HCT116 (cell line): ENCODE results near the gene CDK14. TPM values are rescaled to one million over a fixed set of nuclear protein-coding genes. Genes with fewer than 3 reads are reported as not detected.

Experiments
- ATAC-seq: fragments of 200-7000 bp; cut with Tn5 transposase; 2 replicates; pipeline ENCODE4 v1.9.1; 2020; ENCODE audit warnings: mild to moderate bottlenecking, moderate library complexity
- BruUV-seq: library from RNA; stranded (reverse); fragments of 400-500 nt; replicated peaks from 2 replicates; lab custom pipeline; 2021; lab: Mats Ljungman, UMichigan
- CTCF ChIA-PET: fragments of 300-600 bp; sonication (Branson Sonifier 250); formaldehyde crosslinking; loops from one replicate; lab custom pipeline; 2021; ENCODE audit warnings: antibody characterized with exemption; lab: Charles Lee
- POLR2A ChIA-PET: fragments of 300-600, 350-600 bp; sonication (Branson Sonifier 250); formaldehyde crosslinking; loops from one replicate; lab custom pipeline; 2021; ENCODE audit warnings: antibody characterized with exemption; lab: Charles Lee
- RAD21 ChIA-PET, 2 experiments: fragments of 300-600 bp; sonication (Branson Sonifier 250); formaldehyde crosslinking; loops; one replicate each; lab custom pipeline; 2023; ENCODE audit warnings: low total read pairs in 2 of 2; ENCODE audit not compliant: uncharacterized antibody in 2 of 2, unreplicated experiment in 2 of 2, low non-redundant PET in 1 of 2; lab: Charles Lee
- DNase-seq: peaks from one replicate; pipeline ENCODE4 v3.0.0-alpha.2; 2010; ENCODE audit warnings: low read depth, low spot score
- H2AFZ ChIP-seq: fragments of 200-600 bp; shearing (Covaris generic), sonication (generic); 2 replicates; pipeline ENCODE4 v1.6.1; 2017; ENCODE audit warnings: low read depth, mixed run types, mixed read lengths, antibody characterized with exemption, low read length; ENCODE audit not compliant: poor library complexity, severe bottlenecking
- H3K27ac ChIP-seq: 2 replicates; pipeline ENCODE4 v1.5.1; 2012; ENCODE audit warnings: low read depth, low read length
- H3K27me3 ChIP-seq: fragments of 200-600 bp; sonication (generic); 2 replicates; pipeline ENCODE4 v1.6.1; 2016; ENCODE audit warnings: mixed run types, low read length, mixed read lengths; ENCODE audit not compliant: insufficient read depth
- H3K36me3 ChIP-seq, 2 experiments: fragments of 200-500 bp in 1 of 2; fragments of 200-600 bp in 1 of 2; sonication (Bioruptor generic) in 1 of 2; sonication (generic) in 1 of 2; 2 replicates each; pipeline versions ENCODE4 v1.5.1 to v1.6.1; 2014 to 2016; ENCODE audit warnings: low read length in 2 of 2, inconsistent platforms in 1 of 2, mixed read lengths in 1 of 2, mixed run types in 1 of 2; ENCODE audit not compliant: insufficient read depth in 2 of 2, control insufficient read depth in 1 of 2
- H3K4me1 ChIP-seq, 2 experiments: fragments of 200-600 bp in 1 of 2; sonication (generic) in 1 of 2; 2 replicates each; pipeline versions ENCODE4 v1.5.1 to v1.6.1; 2012 to 2017; ENCODE audit warnings: low read length in 2 of 2, inconsistent platforms in 1 of 2, mild to moderate bottlenecking in 1 of 2, mixed read lengths in 1 of 2, mixed run types in 1 of 2, moderate library complexity in 1 of 2; ENCODE audit not compliant: insufficient read depth in 2 of 2, control insufficient read depth in 1 of 2
- H3K4me2 ChIP-seq: fragments of 200-600 bp; sonication (generic); 2 replicates; pipeline ENCODE4 v1.6.1; 2017; ENCODE audit warnings: mixed run types, low read length, mixed read lengths
- H3K4me3 ChIP-seq, 2 experiments: fragments of 200-600 bp in 1 of 2; sonication (generic) in 1 of 2; replicated peaks in 1 of 2; 2 replicates each; pipeline ENCODE4 v1.5.1; 2011 to 2016; ENCODE audit warnings: low read length in 2 of 2, control low read depth in 1 of 2, low read depth in 1 of 2, mild to moderate bottlenecking in 1 of 2, mixed read lengths in 1 of 2, mixed run types in 1 of 2
- H3K79me2 ChIP-seq: fragments of 200-600 bp; sonication (generic); 2 replicates; pipeline ENCODE4 v1.6.1; 2017; ENCODE audit warnings: mild to moderate bottlenecking, mixed run types, low read length, moderate library complexity, mixed read lengths; ENCODE audit not compliant: insufficient read depth
- H3K9ac ChIP-seq: fragments of 200-600 bp; sonication (generic); 2 replicates; pipeline ENCODE4 v1.6.1; 2016; ENCODE audit warnings: low read length, mixed read lengths
- H3K9me2 ChIP-seq: fragments of 200-600 bp; sonication (generic), shearing (Covaris generic); 2 replicates; pipeline ENCODE4 v1.6.1; 2017; ENCODE audit warnings: mixed run types, mild to moderate bottlenecking, moderate library complexity; ENCODE audit not compliant: insufficient read depth
- H3K9me3 ChIP-seq, 2 experiments: fragments of 200-500 bp in 1 of 2; fragments of 200-600 bp in 1 of 2; sonication (Bioruptor generic) in 1 of 2; sonication (generic) in 1 of 2; 2 replicates each; pipeline ENCODE4 v1.6.1; 2014 to 2017; ENCODE audit warnings: low read length in 2 of 2, mixed read lengths in 2 of 2, inconsistent platforms in 1 of 2, low read depth in 1 of 2, mild to moderate bottlenecking in 1 of 2, mixed run types in 1 of 2, moderate library complexity in 1 of 2; ENCODE audit not compliant: control insufficient read depth in 1 of 2, insufficient read depth in 1 of 2
- H4K20me1 ChIP-seq: fragments of 200-600 bp; sonication (generic), shearing (Covaris generic); 2 replicates; pipeline ENCODE4 v1.6.1; 2017; ENCODE audit warnings: mixed run types, mild to moderate bottlenecking, moderate library complexity; ENCODE audit not compliant: insufficient read depth
- ATF3 ChIP-seq: IDR thresholded peaks from 2 replicates; pipeline ENCODE4 v1.6.1; 2012
- ELF1 ChIP-seq: IDR thresholded peaks from 2 replicates; pipeline ENCODE4 v1.6.1; 2012; ENCODE audit warnings: low read depth, borderline replicate concordance
- FOSL1 ChIP-seq: IDR thresholded peaks from 2 replicates; pipeline ENCODE4 v1.6.1; 2012; ENCODE audit warnings: low read depth
- MAX ChIP-seq: IDR thresholded peaks from 2 replicates; pipeline ENCODE4 v1.6.1; 2012
- POLR2AphosphoS5 ChIP-seq: IDR thresholded peaks from 2 replicates; pipeline ENCODE4 v1.6.1; 2011; ENCODE audit warnings: mild to moderate bottlenecking, low read depth, low read length, moderate library complexity
- RAD21 ChIP-seq: IDR thresholded peaks from 2 replicates; pipeline ENCODE4 v1.6.1; 2012; ENCODE audit warnings: low read depth, mild to moderate bottlenecking
- REST ChIP-seq: IDR thresholded peaks from 2 replicates; pipeline ENCODE4 v1.6.1; 2012; ENCODE audit warnings: low read depth
- SP1 ChIP-seq: IDR thresholded peaks from 2 replicates; pipeline ENCODE4 v1.6.1; 2012; ENCODE audit warnings: low read depth
- SRF ChIP-seq: IDR thresholded peaks from 2 replicates; pipeline ENCODE4 v1.6.1; 2012; ENCODE audit warnings: low read depth
- TCF7L2 ChIP-seq: IDR thresholded peaks from 2 replicates; pipeline ENCODE4 v1.7.0; 2011; ENCODE audit warnings: borderline replicate concordance, inconsistent platforms; ENCODE audit not compliant: insufficient read depth, insufficient read length; ENCODE audit errors: extremely low read depth
- ZBTB33 ChIP-seq: IDR thresholded peaks from 2 replicates; pipeline ENCODE4 v1.6.1; 2011; ENCODE audit warnings: mild to moderate bottlenecking, low read length, moderate library complexity; ENCODE audit not compliant: insufficient replicate concordance; ENCODE audit errors: extremely low read depth
- intact Hi-C: fragments of 100-400 bp; cut with micrococcal nuclease; formaldehyde crosslinking; loops from 2 replicates; pipeline ENCODE4 v1.10.0; 2022
- total RNA-seq: library from RNA; stranded (reverse); gene quantifications from one replicate; pipeline ENCODE4 v1.2.1, GENCODE V29; 2021; ENCODE audit not compliant: unreplicated experiment

Gene CDK14
- total RNA-seq, 1 experiment from 2014 or later, result 10.2 TPM

- TF ChIP-seq ELF1 (no peak), MAX (no peak), SRF (no peak)
Observed at GRCh38 chr7:90660819-90661218, 64.7 kb downstream of the CDK14 start (continued).

GRCh38 chr7:90661290-90662151, 65.4 kb downstream of the CDK14 start:
- H3K4me2 ChIP-seq, result no peak overlapping the region
- H3K4me1 ChIP-seq, result no peaks in the 10 kb centered on the region
- ChIA-PET POLR2A (no interaction called here), CTCF (no interaction called here), RAD21 (no interaction called here)
- no peaks in the 10 kb centered on the region for H3K9me3 ChIP-seq
- H3K27ac ChIP-seq, result no peak overlapping the region
- intact Hi-C loops, result no loop called here
- H4K20me1 ChIP-seq, result no peaks in the 10 kb centered on the region
- no peaks in the 10 kb centered on the region for H3K36me3 ChIP-seq
- BruUV-seq, result no TSS peak
- no peak for DNase-seq
- no peaks in the 10 kb centered on the region for H3K9me2 ChIP-seq
- no peak overlapping the region for H3K4me3 ChIP-seq
- no peak for TF ChIP-seq FOSL1
- no peak overlapping the region for H3K9ac ChIP-seq
- no peak overlapping the region for H2AFZ ChIP-seq
- ATAC-seq, result no peak
- H3K79me2 ChIP-seq, result no peaks in the 10 kb centered on the region
- H3K27me3 ChIP-seq, result no peaks in the 10 kb centered on the region

- no peaks in the 10 kb centered on the region for H3K36me3 ChIP-seq
- no peaks in the 10 kb centered on the region for H3K27me3 ChIP-seq
- CTCF ChIA-PET, result no interaction called here
- ATAC-seq, result no peak
- no peaks in the 10 kb centered on the region for H3K9me3 ChIP-seq
- no peaks in the 10 kb centered on the region for H3K9me2 ChIP-seq
- no peak overlapping the region for H3K4me2 ChIP-seq
- no TSS peak for BruUV-seq
- no peak overlapping the region for H3K9ac ChIP-seq
- POLR2A ChIA-PET, result no interaction called here
- no peaks in the 10 kb centered on the region for H4K20me1 ChIP-seq
- no peak overlapping the region for H2AFZ ChIP-seq
- no peaks in the 10 kb centered on the region for H3K4me1 ChIP-seq
- DNase-seq, result no peak
- intact Hi-C loops, result no loop called here
- no peaks in the 10 kb centered on the region for H3K79me2 ChIP-seq
- H3K27ac ChIP-seq, result no peak overlapping the region
- RAD21 ChIA-PET, result no interaction called here
- H3K4me3 ChIP-seq, result no peak overlapping the region
- TF ChIP-seq REST (no peak), ZBTB33 (no peak), RAD21 (no peak), ATF3 (no peak), POLR2AphosphoS5 (no peak), TCF7L2 (no peak), SP1 (no peak)
Observed at GRCh38 chr7:90663176-90663575, 67.1 kb downstream of the CDK14 start.
